HG02870 (cell line): ENCODE data around the gene POLR1C.
A peak's percentile ranks its signal among the peaks of the same experiment; 100 is the strongest.
"Not testable (repeated sequence)": the region's sequence is repeated elsewhere in the genome, so short reads cannot be mapped to it uniquely, and the experiment has no call there.

Experiments
- ATAC-seq: cut with Tn5 transposase; IDR thresholded peaks from one replicate; pipeline ENCODE4 v1.9.1; 2021; ENCODE audit warnings: mild to moderate bottlenecking, moderate library complexity; ENCODE audit not compliant: unreplicated experiment

Gene POLR1C

DNA sequence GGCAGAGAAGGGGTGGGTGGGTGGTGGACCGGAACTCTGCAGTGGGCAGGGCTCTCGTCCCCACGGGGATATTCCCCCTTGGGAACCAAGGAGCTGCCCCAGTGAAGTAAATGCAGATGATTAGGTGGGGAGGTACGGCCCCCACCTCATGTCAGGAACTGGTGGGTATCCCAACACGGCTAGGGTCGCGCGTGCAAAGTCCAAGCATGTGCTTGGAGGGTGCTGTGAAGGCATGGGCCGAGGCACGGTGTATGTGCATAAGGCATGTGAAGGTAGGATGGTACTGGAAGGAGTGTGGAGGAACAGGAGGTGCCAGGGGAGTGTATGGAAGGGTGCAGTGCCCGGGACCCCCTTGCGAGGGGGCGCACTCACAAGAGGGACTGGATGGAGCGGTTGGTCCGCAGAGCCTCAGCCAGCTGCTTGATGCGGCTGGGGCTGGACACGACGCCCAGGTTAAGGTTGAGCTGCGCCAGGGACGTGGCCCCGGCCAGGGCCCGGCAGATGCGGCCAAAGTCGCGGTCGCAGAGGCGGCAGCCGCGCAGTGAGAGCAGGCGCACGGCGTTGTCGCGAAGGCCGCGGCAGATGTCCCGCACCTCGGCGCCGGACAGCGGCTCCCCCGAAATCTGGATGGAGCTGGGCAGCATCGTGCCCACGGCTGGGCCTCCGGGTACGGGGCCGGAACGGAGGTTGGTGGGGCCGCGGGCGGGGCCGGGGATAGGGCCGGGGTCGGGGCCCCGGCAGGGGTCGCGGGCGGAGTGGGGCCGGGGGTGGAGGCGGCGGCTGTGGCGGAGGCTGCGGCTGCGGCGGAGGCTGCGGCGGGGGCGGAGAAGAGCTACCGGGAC, 7.5 kb upstream of the POLR1C start:
- peak; percentile 8 for ATAC-seq

DNA sequence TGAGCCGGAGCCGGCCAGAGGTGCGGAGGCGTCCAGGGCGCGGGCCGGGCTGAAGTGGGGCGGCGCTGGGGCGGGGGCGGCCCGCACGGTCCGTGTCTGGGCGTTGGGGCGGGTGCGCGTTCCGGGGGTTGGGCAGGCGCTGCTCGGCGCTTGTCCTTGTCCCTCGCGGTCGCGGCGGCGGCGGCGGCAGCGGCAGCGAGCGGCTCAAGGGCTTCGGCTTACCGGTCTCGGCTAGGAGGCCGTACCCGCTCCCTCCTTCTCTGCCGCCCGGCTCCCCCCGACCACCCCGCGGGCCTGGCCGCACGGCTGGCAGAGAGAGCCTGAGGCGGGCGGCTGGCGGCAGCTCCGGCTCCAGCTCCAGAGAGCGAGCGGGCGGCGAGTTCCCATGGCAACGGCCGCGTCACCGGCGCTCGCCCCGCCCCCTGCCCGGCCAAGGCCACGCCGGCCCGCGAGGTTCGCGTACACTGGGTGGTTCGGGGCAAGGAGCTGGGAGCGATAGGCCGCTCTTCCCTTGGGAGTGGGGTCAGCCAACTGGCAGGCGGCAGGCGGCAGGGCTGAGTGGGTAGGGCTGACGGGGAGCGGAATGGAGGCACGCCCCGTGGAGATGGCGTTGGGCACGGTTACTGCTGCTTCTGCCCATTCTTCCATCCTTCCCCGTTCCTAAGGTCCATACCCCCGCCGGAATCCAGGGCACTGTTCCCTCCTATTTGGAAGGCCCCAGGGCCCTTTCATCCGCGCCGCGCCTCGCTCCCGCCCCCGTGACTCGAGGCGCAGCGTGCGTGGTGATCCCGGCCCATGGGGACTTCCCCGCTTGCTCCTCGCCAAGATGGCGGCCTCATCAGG, 6.7 kb upstream of the POLR1C start, which contains the start of gene LRRC73:
LRRC73 (minus strand) TSS at position 363 of the 843 bp plus-strand sequence. CDS start 561 bp downstream, outside the sequence.
- ATAC-seq, result peak; percentile 49

GRCh38 chr6:43510827-43511163, 6.1 kb upstream of the POLR1C start:
- ATAC-seq, result no peak

DNA sequence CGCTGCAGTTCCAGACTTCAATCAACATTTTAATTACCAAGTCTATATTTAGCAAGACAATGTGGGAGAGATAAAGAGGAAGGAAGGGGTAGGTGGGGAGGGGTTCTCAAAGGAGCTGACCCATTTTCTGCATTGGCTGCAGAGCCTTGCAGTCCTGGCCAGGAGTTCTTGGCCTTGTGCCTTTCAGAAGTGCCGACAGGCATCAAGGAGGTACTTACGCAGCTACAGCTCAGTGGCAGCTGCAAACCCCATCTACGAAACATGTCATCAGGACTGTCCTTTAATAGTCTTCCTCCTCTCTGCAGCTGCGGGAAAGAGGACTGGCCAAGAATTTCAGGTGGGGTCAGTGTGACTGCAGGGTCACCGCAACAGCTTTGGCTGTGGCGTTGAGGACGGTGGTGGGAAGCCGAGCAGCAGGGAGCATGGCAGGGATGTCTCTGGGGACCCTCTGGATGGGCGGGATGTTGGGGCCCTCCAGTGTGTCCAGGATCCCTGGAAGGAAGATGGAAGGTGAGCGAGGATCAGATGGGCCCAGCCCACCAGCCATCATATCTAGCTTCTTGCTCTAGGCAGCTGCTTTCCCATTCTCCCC, 5.0 kb upstream of the POLR1C start:
- ATAC-seq, result no peak

DNA sequence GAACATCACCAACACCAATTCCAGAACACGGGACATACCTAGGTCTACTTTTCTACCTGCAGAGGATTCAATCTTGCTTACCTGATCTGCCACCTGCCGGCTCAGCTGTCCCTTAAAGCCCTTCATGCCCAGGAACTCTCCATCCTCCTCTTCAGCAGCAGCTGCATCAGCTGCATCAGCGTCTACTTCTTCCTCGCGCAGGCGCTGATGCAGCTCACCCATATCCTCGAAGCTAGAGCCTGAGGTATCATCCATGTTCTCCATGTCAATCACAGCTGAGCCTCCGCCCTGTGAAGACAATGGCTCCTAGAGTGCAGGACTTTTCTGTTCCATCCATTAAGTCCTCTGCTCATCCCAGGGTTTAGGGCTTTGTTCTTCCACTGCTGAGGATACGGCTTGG, 1.1 kb upstream of the POLR1C start:
- ATAC-seq, result no peak

- no peak for ATAC-seq
Observed at GRCh38 chr6:43516367-43516696, 557 bp upstream of the POLR1C start.

DNA sequence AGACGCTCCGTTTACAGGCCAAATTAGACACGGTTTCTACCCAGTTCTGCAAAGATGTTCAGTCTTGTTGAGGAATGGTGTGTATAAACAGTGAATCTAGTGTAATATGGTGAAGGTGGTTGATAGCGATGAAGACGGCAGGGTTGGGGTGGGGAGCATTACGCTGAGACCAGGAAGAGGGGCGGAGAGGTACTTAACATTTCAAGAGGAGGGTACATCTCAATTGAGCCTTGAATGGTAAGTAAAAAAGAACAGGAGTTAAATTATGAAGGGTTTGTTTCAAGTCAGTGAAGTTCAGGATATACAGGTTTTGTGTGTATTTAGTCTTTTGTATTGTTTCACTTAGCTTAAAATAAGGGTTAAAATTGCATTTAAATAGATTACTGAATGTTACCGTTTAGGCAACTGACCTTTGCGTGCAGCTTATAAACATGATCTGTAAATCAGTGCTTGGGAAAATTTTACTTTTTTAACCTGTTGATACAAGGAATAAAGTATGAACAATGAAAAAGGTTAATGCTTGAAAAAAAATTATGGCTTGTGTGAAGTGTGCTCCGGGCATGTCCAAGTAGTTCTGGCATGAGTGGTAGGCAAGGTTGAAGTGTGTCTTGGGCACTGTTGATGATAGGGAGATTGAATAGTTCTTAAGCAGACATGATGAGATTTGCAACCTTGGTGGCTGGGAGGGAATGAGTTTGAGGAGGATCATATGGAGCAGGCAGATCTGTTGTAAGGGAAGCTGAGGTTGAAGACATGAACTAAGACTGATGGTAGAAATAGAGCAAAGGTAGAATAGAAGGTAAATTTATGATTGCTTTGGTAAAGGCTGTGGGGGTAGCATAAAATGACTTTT, 842 bp downstream of the POLR1C start:
- no peak for ATAC-seq

DNA sequence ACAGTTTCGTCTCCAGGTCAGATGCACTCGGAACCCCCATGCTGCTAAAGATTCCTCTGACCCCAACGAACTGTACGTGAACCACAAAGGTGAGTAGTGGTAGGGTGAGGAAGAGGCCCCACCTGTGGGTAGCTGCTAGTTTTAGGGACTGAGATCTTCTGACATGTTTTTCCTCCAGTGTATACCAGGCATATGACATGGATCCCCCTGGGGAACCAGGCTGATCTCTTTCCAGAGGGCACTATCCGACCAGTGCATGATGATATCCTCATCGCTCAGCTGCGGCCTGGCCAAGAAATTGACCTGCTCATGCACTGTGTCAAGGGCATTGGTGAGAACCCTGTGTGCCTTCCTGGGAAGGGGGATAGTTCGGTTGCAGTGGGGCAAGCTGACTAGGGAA, 3.2 kb downstream of the POLR1C start:
- ATAC-seq, result no peak

GRCh38 chr6:43521836-43522235, 4.9 kb downstream of the POLR1C start:
- ATAC-seq, result no peak

GRCh38 chr6:43522547-43523261, 5.8 kb downstream of the POLR1C start:
- ATAC-seq, result no peak

GRCh38 chr6:43523284-43523683, 6.4 kb downstream of the POLR1C start:
- no peak for ATAC-seq

GRCh38 chr6:43524483-43524961, 7.6 kb downstream of the POLR1C start:
- no peak for ATAC-seq

DNA sequence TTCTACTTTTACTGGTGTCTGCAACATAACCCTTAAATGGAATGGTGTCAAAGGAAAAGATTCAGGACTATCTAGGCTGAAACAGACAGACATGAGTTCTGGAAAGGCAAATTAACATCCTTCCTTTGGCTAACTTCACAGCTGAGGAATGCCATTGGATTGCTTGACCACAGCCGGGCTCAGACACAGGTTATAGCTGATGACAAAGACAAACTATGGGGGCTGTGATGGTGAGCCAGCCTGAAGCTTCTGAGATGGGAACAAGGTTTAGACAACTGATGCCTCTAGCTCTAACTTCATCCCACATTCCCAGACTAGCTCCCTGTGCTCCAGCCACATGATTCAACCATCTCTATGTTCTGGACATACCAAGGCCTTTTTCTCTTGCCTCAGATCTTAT, 15.3 kb downstream of the POLR1C start:
- ATAC-seq, result no peak

DNA sequence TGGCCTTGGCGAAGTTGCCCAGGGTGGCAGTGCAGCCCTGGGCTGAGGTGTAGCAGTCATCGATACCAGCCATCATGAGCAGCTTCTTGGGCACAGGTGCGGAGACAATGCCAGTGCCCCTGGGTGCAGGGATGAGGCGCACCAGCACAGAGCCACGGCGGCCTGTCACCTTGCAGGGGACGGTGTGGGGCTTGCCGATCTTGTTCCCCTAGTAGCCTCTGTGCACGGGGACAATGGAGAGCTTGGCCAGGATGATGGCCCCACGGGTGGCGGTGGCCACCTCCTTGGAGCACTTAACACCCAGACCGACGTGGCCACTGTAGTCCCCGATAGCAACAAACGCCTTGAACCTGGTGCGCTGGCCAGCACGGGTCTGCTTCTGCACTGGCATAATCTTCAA, 22.1 kb downstream of the POLR1C start:
- ATAC-seq, result not testable (repeated sequence)

DNA sequence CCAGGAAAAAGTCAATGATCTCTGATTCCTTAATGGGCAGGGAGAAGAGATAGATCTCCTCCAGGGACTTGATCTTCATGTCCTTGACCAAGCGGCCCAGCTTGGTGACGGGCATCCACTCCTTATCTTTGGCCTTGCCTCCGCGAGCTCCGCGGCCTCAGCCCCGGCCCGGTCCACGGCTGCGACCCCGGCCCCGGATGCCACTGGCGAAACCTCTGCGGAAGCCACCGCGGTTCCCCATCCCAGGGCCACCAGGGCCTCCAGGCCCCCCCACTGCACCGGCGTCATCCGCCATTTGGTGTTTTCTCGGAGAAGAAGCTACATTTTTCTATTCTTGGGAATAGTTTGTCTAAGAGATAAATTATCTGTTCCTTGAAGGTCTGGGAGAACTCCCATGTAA, 22.5 kb downstream of the POLR1C start:
- ATAC-seq, result not testable (repeated sequence)

- no peak for ATAC-seq
Observed at GRCh38 chr6:43540507-43540906, 23.6 kb downstream of the POLR1C start.

DNA sequence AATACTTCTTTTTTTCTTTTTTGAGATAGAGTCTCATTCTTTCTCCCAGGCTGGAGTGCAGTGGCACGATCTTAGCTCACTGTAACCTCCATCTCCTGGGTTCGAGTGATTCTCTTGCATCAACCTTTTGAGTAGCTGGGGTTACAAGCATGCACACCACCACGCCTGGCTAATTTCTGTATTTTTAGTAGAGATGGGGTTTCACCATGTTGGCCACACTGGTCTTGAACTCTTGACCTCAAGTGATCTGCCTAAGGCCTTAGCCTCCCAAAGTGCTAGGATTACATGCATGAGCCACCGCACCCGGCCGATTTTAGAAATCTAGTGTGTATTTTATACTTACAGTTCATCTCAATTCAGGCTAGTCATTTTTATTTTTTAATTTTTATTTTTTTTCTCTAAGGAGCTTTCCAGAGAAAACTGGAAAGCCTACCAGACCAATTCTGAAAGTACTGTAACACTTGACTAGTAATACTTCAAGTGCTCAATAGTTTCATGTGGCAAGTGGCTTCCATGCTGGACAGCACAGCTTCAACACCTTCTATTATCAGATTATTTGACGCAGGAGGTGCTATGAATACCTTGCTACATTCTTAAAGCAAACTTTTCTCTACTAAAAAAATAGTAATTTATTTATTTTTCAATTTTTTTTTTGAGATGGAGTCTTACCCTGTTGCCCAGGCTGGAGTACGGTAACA, 25.0 kb downstream of the POLR1C start:
- ATAC-seq, result peak; percentile 58

DNA sequence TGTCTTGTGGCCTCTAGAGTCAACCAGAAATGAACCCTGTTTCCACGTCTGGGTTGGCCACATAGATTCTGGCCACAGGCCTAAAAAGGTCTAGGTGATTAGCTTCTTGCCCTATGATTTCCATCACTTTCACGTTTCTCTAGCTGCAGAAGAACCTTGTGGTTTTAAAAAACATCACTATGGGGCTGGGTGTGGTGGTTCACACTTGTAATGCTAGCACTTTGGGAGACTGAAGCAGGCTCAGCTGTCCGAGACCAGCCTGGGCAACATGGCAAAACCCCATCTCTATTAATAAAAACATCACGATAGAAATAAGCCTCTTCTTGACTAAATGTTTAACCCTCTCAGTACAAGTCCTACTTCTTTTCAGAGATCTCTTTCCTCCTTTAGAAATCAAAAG, 27.6 kb downstream of the POLR1C start:
- no peak for ATAC-seq

GRCh38 chr6:43547222-43547621, 30.3 kb downstream of the POLR1C start:
- no peak for ATAC-seq
